ENCODE data around the gene CCDC87. TPM values are rescaled to one million over a fixed set of nuclear protein-coding genes. Genes with fewer than 3 reads are reported as not detected.

Gene CCDC87, protein sequence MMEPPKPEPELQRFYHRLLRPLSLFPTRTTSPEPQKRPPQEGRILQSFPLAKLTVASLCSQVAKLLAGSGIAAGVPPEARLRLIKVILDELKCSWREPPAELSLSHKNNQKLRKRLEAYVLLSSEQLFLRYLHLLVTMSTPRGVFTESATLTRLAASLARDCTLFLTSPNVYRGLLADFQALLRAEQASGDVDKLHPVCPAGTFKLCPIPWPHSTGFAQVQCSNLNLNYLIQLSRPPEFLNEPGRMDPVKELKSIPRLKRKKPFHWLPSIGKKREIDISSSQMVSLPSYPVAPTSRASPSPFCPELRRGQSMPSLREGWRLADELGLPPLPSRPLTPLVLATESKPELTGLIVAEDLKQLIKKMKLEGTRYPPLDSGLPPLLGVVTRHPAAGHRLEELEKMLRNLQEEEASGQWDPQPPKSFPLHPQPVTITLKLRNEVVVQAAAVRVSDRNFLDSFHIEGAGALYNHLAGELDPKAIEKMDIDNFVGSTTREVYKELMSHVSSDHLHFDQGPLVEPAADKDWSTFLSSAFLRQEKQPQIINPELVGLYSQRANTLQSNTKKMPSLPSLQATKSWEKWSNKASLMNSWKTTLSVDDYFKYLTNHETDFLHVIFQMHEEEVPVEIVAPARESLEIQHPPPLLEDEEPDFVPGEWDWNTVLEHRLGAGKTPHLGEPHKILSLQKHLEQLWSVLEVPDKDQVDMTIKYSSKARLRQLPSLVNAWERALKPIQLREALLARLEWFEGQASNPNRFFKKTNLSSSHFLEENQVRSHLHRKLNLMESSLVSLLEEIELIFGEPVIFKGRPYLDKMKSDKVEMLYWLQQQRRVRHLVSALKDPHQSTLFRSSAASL
- total RNA-seq = 0.26 TPM in 1 of 2 replicates, not detected in the other

DNA sequence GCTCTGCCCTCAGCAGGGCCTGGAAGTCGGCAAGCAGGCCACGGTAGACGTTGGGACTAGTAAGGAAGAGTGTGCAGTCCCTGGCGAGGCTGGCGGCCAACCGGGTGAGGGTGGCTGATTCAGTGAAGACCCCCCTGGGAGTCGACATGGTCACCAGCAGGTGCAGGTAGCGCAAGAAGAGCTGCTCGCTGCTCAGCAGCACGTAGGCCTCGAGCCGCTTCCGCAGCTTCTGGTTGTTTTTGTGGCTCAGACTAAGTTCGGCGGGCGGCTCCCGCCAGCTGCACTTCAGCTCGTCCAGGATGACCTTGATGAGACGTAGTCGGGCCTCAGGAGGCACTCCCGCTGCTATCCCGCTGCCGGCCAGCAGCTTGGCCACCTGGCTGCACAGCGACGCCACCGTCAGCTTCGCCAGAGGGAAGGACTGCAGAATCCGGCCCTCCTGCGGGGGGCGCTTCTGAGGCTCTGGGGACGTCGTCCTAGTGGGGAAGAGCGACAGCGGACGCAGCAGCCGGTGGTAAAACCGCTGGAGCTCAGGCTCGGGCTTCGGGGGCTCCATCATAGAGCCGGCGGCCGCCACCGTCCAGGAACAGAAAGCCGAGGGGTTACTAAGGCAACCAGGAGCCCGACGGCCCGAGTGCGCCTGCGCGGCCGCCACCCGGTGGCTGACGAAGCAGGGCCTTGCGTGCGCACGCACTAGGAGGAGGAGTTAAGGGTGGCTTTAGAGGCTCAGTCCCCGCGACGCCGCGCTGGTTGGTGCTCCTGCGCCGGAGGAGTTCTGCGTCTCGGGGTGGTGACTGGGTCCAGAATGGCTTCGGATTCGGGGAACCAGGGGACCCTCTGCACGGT, at the start of gene CCDC87, which contains the start of gene CCS:
Gene CCDC87 (minus strand): TSS at position 607 of the 846 bp plus-strand sequence. CDS start 48 bp downstream, at position 559.
Gene CCS (plus strand): TSS at position 729 of the 846 bp plus-strand sequence. CDS start 77 bp downstream, at position 806.

DNA sequence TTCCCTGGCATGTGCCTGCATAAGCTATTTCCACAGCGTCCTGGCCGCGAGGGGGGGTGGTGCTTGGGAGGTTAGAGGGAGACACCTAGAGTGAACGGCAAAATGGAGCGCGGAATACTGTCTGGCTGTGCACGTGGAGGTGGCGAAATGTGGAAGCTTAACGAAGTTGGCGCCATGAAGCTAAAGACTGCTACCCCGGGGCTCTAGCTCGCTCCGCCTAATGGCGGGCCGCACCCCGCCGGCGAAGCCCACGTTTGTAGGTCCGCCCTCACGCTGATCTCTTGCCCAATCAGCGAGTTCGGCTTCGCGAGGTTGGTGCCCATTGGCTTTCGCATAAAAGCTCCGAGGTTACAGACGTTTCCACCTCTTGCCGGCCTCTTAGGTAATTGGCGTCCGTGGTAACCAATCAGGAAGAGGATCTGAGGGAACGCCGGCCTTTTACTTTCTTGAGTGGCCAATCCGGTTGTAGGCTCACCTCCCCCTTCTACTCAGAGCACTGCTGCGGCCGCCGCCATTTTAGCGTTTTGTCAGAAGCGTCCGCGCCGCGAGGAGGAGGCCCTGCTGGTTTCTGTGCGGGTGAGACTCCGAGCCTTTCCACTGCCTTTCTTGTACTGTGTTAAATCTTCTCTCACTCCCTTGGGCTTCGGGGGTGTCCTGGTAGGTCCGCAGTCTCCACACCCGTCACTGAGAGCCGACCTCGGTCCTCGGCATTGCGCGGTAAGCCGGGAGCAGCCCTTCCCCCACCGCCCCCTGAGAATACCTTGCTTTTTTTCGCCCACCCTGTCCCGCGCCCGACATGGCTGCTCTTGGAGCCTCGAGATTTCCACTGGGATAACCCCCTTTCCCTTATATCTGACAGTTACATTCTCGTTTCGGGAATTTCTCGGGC, 45.6 kb upstream of the CCDC87 start, which contains the start of gene RBM4:
Gene RBM4 (plus strand): TSS at position 527 of the 889 bp plus-strand sequence. CDS start 1,009 bp downstream, outside the sequence.

DNA sequence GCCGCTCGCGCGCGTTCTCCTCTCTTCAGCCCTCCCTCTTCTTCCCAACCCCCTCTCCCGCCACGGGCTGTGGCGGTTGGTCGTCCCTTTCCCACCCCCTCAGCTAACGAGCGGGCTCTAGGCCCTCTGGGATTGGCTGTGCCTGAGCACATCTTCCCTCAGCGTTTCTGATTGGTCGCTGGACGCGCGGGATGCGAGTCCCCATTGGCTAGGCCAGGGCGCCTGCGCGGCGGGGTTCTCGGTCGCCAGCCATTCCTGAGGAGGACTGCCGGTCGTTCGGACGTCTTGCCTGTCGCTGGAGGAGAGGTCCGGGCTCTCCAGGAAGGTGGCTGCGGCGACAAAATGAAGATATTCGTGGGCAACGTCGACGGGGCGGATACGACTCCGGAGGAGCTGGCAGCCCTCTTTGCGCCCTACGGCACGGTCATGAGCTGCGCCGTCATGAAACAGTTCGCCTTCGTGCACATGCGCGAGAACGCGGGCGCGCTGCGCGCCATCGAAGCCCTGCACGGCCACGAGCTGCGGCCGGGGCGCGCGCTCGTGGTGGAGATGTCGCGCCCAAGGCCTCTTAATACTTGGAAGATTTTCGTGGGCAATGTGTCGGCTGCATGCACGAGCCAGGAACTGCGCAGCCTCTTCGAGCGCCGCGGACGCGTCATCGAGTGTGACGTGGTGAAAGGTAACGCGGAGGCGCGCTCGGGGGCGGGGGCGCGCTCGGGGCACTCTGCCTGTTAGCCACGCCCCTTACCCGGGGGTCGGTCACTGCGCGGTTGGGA, 23.7 kb upstream of the CCDC87 start, which contains the start of gene RBM14:
Gene RBM14 (plus strand): TSS at position 252 of the 776 bp plus-strand sequence. CDS start 91 bp downstream, at position 343.

DNA sequence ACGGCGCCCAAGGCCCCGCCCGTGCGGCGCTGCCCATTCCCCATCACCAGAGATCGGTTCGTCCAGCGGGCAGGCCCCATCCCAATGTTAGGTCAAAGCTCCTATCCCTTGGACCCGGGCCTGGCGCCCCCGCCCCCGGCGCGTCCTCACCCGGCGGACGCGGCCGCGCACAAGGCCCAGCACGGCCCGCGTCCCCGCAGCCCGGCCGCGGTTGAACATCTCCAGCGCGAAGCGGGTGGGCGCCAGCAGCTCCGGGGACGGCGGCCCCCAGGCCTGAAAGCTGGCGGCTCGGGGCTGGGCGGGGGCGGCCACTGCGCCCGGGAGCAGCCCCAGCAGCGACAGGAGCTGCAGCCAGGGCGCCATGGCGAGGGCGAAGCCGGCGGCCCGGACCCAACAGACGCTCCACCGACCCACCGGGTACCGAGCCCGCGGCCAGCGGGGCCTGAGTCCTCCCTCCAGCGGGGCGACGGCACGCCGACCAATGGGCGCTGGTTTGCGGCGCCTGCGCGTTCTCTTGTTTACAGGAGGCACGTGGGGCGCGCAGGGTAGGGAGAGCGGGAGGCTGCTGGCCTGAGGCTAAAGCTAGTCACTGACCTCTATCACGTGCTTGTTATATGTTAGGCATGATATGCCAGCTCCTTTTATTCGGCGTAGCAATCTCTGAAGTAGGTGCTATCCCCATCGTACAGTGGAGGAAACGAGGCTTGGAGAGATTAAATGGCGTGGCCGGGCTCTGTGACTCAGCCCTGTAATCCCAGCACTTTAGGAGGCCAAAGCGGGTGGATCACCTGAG, 24.5 kb downstream of the CCDC87 start, which contains the start of gene CTSF:
Gene CTSF (minus strand): TSS at position 483 of the 793 bp plus-strand sequence. CDS start 120 bp downstream, at position 363.

DNA sequence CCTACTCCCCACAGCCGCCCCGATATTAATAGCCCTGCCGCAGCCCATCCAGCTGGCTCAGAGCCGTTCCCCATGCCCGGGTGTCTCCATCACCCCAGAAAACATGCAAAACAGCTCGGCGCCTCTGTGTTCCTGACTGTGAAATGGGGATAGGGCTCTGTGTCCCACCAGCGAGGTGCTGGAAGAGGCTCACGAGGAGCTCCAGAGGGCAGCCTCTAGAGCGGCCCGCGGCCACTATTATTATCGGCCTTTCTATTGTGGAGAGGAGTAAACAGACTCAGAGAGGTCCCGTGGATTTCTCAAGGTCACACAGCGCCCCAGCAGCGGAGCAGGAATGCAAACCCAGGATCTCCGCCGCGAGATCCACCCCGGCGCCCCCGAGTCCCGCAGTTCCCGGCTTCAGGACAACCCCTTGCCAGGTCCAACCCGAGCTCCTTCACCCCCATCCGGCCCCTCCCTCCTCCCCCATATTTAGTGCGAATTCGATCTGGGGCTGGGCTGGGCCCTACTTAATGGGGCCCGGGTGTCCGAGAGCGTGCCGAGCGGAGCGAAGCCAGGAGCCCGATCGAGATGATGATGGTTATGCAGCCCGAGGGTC, 46.4 kb downstream of the CCDC87 start, which contains the start of gene ACTN3:
Gene ACTN3 (plus strand): TSS at position 536 of the 598 bp plus-strand sequence. CDS start 35 bp downstream, at position 571.

DNA sequence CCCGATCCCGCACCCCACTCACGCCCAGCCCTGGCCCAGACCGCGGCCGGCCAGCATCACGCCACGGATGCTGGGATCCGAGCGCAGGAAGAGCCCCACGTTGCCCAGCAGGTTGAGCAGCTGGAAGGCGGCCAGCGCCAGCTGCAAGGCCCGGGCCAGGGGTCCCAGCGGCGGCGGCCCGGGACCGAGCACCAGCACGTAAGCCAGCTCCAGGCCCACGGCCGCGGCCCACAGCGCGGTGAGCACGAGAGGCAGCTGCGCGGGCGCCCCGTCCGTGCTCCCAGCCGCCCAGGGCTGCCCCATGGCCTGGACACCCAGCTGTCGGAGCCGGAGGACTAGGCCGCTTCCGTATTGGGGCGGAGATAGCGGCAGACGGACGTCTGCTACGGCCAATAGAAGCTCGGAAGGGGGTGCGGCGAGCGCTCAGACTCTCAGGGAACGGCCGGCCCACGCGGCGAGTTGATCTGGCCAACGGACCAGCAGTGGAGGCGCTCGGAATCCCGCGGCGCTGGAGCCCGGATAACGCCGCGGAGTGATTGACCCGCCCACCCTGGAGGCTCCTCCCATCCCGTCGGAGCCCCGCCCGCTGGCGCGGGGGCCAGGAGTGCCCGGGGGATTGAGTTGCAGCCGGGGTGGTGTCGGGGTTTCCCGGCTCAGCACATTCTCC, 47.0 kb downstream of the CCDC87 start, which contains the start of gene ZDHHC24:
Gene ZDHHC24 (minus strand): TSS at position 348 of the 667 bp plus-strand sequence. CDS start 45 bp downstream, at position 303.

Other genes starting within 250 kb of the CCDC87 start
- gene BRMS1, start 248.0 kb downstream of the CCDC87 start, total RNA-seq = 44.3 and 54.0 TPM in 2 replicates
- 46.4 and 72.1 TPM in 2 replicates for gene B4GAT1, start 245.4 kb downstream of the CCDC87 start, total RNA-seq
- 1.5 and 3.6 TPM in 2 replicates for gene SLC29A2, start 221.3 kb downstream of the CCDC87 start, total RNA-seq
- gene NPAS4, start 172.0 kb downstream of the CCDC87 start, total RNA-seq = not detected in 2 replicates
- gene MRPL11, start 154.2 kb downstream of the CCDC87 start, total RNA-seq = 47.7 and 74.2 TPM in 2 replicates
- gene PELI3, start 126.2 kb downstream of the CCDC87 start, total RNA-seq = 10.0 and 13.5 TPM in 2 replicates
- gene DPP3, start 112.6 kb downstream of the CCDC87 start, total RNA-seq = 40.3 and 61.2 TPM in 2 replicates
- 17.3 and 66.4 TPM in 2 replicates for gene BBS1, start 82.4 kb downstream of the CCDC87 start, total RNA-seq
- 27.7 and 33.5 TPM in 2 replicates for gene ZDHHC24, start 47.0 kb downstream of the CCDC87 start, total RNA-seq
- gene ACTN3, start 46.2 kb downstream of the CCDC87 start, total RNA-seq = 3.3 TPM in 1 of 2 replicates, not detected in the other
- gene CTSF, start 24.5 kb downstream of the CCDC87 start, total RNA-seq = 20.9 and 146 TPM in 2 replicates
- 26.6 and 44.9 TPM in 2 replicates for gene CCS, start 122 bp upstream of the CCDC87 start, total RNA-seq
- gene RBM14, start 23.6 kb upstream of the CCDC87 start, total RNA-seq = 41.2 and 69.5 TPM in 2 replicates
- gene RBM4, start 45.6 kb upstream of the CCDC87 start, total RNA-seq = 107 and 143 TPM in 2 replicates
- 14.5 and 19.9 TPM in 2 replicates for gene RBM4B, start 84.8 kb upstream of the CCDC87 start, total RNA-seq
- gene SPTBN2, start 136.2 kb upstream of the CCDC87 start, total RNA-seq = 0.88 and 6.9 TPM in 2 replicates

Measured in epithelial cell of alveolus of lung (primary cell).